Endothelial cell (in vitro differentiated cells): Measurements from ENCODE around the gene DCAF5. TPM values are rescaled to one million over a fixed set of nuclear protein-coding genes. Genes with fewer than 3 reads are reported as not detected.

Source experiments
- DNase-seq: peaks from one replicate; pipeline ENCODE4 v3.0.0; 2021; ENCODE audit warnings: low spot score
- H3K27ac Mint-ChIP-seq: one replicate; pipeline ENCODE4 v1.8.0; 2021; ENCODE audit warnings: mixed read lengths, inconsistent platforms; ENCODE audit not compliant: unreplicated experiment
- H3K27me3 Mint-ChIP-seq: one replicate; pipeline ENCODE4 v1.8.0; 2021; ENCODE audit warnings: mild to moderate bottlenecking, moderate library complexity, mixed read lengths, inconsistent platforms; ENCODE audit not compliant: unreplicated experiment
- H3K36me3 Mint-ChIP-seq: one replicate; pipeline ENCODE4 v1.8.0; 2021; ENCODE audit warnings: mild to moderate bottlenecking, low read depth, mixed read lengths, inconsistent platforms; ENCODE audit not compliant: unreplicated experiment
- H3K4me1 Mint-ChIP-seq: one replicate; pipeline ENCODE4 v1.8.0; 2021; ENCODE audit warnings: mild to moderate bottlenecking, mixed read lengths, inconsistent platforms; ENCODE audit not compliant: unreplicated experiment
- H3K4me3 Mint-ChIP-seq: one replicate; pipeline ENCODE4 v1.8.0; 2021; ENCODE audit warnings: mild to moderate bottlenecking, mixed read lengths, inconsistent platforms; ENCODE audit not compliant: unreplicated experiment
- H3K9me3 Mint-ChIP-seq: one replicate; pipeline ENCODE4 v1.8.0; 2021; ENCODE audit warnings: mixed read lengths, inconsistent platforms; ENCODE audit not compliant: unreplicated experiment
- total RNA-seq: library from RNA; stranded (reverse); fragmentation: NEBNext Ultra II Directional; extraction: Animal tissue kit (Norgen Biotek cat#: 25700); gene quantifications from one replicate; pipeline ENCODE4 v1.2.1, GENCODE V29; 2021; ENCODE audit not compliant: unreplicated experiment
- TF ChIP-seq, protein P1 (sequence below): fragments of 200-600 bp; sonication (generic); IDR thresholded peaks from one replicate; pipeline ENCODE4 v1.5.0; 2021; ENCODE audit warnings: antibody characterized with exemption; ENCODE audit not compliant: unreplicated experiment

The DCAF5 gene
- total RNA-seq, 1 donor from 2014 or later: 72.0 TPM

- no peaks in the 10 kb centered on the region for H3K27me3 Mint-ChIP-seq
- DNase-seq: no peak
- TF ChIP-seq, protein P1, sequence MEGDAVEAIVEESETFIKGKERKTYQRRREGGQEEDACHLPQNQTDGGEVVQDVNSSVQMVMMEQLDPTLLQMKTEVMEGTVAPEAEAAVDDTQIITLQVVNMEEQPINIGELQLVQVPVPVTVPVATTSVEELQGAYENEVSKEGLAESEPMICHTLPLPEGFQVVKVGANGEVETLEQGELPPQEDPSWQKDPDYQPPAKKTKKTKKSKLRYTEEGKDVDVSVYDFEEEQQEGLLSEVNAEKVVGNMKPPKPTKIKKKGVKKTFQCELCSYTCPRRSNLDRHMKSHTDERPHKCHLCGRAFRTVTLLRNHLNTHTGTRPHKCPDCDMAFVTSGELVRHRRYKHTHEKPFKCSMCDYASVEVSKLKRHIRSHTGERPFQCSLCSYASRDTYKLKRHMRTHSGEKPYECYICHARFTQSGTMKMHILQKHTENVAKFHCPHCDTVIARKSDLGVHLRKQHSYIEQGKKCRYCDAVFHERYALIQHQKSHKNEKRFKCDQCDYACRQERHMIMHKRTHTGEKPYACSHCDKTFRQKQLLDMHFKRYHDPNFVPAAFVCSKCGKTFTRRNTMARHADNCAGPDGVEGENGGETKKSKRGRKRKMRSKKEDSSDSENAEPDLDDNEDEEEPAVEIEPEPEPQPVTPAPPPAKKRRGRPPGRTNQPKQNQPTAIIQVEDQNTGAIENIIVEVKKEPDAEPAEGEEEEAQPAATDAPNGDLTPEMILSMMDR: no peak
- H3K4me1 Mint-ChIP-seq: no peaks in the 10 kb centered on the region
- H3K9me3 Mint-ChIP-seq: no peaks in the 10 kb centered on the region
- H3K27ac Mint-ChIP-seq: no peak overlapping the region
- H3K4me3 Mint-ChIP-seq: no peak overlapping the region
- H3K36me3 Mint-ChIP-seq: no peaks in the 10 kb centered on the region
These were observed 8.7 kb upstream of the DCAF5 start for GRCh38 chr14:69161590-69161989.

DNA sequence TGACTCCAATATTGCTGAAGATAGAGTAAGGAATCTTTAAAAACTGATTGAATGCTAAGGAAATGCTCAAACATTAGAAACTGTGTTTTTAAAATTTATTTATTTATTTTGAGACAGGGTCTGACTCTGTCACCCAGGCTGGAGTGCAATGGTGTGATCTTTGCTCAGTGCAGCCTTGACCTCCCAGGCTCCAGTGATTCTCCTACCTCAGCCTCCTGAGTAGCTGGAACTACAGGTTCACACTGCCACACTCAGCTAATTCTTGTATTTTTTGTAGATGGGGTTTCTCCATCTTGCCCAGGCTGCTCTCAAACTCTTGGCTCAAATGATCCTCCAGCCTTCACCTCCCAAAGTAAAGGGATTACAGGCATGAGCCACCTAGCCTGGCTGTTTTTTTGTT, 3.3 kb upstream of the DCAF5 start:
- no peak overlapping the region for H3K27ac Mint-ChIP-seq
- no peak overlapping the region for H3K4me3 Mint-ChIP-seq
- TF ChIP-seq, protein P1: no peak
- DNase-seq: no peak
- peaks cover 4% of the 10 kb centered on the region for H3K4me1 Mint-ChIP-seq
- H3K9me3 Mint-ChIP-seq: no peaks in the 10 kb centered on the region
- H3K27me3 Mint-ChIP-seq: peaks cover 4% of the 10 kb centered on the region
- peaks cover 4% of the 10 kb centered on the region for H3K36me3 Mint-ChIP-seq

- H3K4me3 Mint-ChIP-seq: no peak overlapping the region
- TF ChIP-seq, protein P1: no peak
- peaks cover 18% of the 10 kb centered on the region for H3K4me1 Mint-ChIP-seq
- H3K27me3 Mint-ChIP-seq: peaks cover 9% of the 10 kb centered on the region
- no peak overlapping the region for H3K27ac Mint-ChIP-seq
- no peaks in the 10 kb centered on the region for H3K9me3 Mint-ChIP-seq
- peaks cover 4% of the 10 kb centered on the region for H3K36me3 Mint-ChIP-seq
- no peak for DNase-seq
These were observed 1.9 kb upstream of the DCAF5 start for GRCh38 chr14:69154779-69155178.

- DNase-seq: no peak
- H3K9me3 Mint-ChIP-seq: no peaks in the 10 kb centered on the region
- TF ChIP-seq, protein P1: no peak
- H3K4me1 Mint-ChIP-seq: peaks cover 27% of the 10 kb centered on the region
- H3K4me3 Mint-ChIP-seq: peak overlapping the region; percentile 95
- peaks cover 9% of the 10 kb centered on the region for H3K27me3 Mint-ChIP-seq
- H3K27ac Mint-ChIP-seq: peak overlapping the region; percentile 91
- H3K36me3 Mint-ChIP-seq: peaks cover 9% of the 10 kb centered on the region
These were observed 953 bp upstream of the DCAF5 start for GRCh38 chr14:69153873-69154270.

DNA sequence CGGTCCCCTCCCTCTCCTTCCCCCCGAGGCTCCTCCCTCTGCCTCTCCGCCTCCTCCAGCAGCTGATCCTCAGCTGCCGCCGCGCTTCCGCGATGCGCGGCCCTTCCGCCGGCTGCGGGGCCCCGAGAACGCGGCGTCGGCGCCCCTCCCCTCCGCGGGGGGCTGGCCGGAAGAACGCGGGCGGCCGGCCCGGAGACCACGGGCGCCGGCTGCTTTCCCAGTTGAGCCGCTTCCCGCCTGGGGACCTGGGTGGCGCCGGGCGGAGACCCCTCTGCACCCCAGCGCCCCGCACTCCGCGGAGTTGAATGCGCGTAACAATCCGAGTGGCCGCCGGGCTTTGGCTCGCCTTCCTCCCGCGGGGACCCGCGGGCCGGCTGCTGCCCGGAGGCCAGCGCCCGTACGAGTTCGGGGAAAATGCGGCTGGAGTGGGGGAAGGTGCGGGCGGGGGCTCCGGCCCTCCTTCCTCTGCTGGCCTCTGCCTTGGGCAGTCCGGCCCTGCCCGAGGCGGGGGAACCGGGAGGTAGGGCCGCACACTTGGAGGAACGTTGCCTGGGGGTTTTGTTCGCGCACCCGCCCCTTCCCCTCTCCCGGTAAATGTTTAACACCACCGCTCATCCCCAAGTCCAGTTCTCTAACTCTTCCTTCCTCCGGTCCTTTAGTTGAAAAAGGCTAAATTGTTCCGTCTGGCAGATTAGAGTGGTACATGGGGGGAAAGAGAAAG, 393 bp upstream of the DCAF5 start:
- DNase-seq: peak; percentile 86
- Mint-ChIP-seq H3K4me1 (peaks cover 30% of the 10 kb centered on the region), H3K27me3 (peaks cover 9% of the 10 kb centered on the region), H3K27ac (peak overlapping the region; percentile 91), H3K9me3 (no peaks in the 10 kb centered on the region), H3K4me3 (peak overlapping the region; percentile 95), H3K36me3 (peaks cover 13% of the 10 kb centered on the region)
- TF ChIP-seq, protein P1: no peak
